Occipital lobe (tissue), 2 donors: ENCODE results near the gene TOPORS. TPM values are rescaled to one million over a fixed set of nuclear protein-coding genes. Genes with fewer than 3 reads are reported as not detected.

ENCODE experiments used
- DNase-seq: peaks from one replicate; lab custom pipeline; 2025; lab: John Stamatoyannopoulos, UW
- total RNA-seq: library from RNA; depleted of rRNA; stranded (reverse); fragments of >200 nt; gene quantifications from one replicate; pipeline ENCODE4 v1.2.3, GENCODE V29; 2014

Gene TOPORS
- total RNA-seq, 1 donor from 2014 or later = 49.9 TPM

- DNase-seq = no peak
Measured at GRCh38 chr9:32503008-32503407, 49.4 kb downstream of the TOPORS start.

DNA sequence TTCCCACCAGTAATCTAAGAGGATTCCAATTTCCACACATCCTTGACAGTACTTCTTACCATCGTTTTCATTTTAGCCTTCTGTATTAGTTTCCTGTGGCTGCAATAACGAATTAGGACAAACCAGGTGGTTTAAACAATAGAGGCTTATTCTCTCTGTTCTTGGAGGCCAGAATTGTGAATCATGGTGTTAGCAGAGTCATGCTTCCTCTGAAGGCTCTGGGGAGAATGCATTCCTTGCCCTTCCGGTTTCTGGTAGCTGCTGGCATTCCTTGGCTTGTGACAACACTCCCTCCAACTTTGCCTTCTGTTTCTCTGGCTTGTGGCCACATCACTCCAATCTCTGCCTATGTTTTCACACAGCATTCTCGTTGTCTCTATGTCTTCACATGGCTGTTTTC is 49.9 kb downstream of the TOPORS start:
- no peak for DNase-seq

DNA sequence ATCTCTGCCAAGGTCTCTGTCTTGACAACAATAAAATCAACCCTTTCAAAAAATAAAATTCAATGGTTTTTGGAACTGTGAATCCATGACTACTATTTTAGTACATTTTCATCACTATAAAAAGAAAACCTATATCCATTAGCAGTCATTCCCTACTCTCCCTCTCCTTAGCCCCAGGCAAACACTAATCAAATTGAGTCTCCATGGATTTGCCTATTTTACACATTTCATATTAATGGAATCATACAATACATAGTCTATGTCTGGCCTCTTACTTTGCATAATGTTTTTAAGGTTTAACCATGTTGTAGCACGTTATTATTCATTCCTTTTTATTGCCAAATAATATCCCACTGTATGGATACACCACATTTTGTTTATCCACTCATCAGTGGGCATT is 50.5 kb downstream of the TOPORS start:
- DNase-seq = no peak

- no peak for DNase-seq
Measured at GRCh38 chr9:32500768-32501167, 51.6 kb downstream of the TOPORS start.

DNA sequence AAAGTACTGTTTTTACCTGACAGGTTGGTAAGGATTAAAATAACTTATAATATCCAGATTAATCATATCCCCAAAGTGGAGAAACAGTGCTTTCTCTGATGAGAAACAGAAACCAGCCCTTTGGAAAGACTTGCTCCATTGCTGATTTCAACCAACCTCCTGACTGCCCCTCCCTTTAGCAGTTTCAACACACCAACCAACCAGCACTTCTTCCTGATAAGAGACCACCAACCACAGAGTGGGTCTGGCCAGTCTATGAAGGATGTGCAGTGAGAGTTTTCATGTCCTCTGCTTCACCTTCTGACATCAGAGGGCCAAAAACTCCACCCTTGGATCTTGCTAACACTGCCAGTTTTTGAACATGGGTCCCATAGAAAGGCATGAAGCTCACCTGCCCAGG is 54.5 kb downstream of the TOPORS start:
- DNase-seq = no peak

- DNase-seq = no peak
Measured at GRCh38 chr9:32490601-32491000, 61.8 kb downstream of the TOPORS start.

Other genes with a start within 250 kb of the TOPORS start
- 17.0 TPM for gene ACO1, start 167.9 kb downstream of the TOPORS start, total RNA-seq
- 10.9 TPM for gene RIGI, start 26.4 kb downstream of the TOPORS start, total RNA-seq
- 4.4 TPM for gene SMIM27, start 259 bp downstream of the TOPORS start, total RNA-seq
- 43.2 TPM for gene NDUFB6, start 20.6 kb upstream of the TOPORS start, total RNA-seq
- 0.78 TPM for gene TAF1L, start 83.1 kb upstream of the TOPORS start, total RNA-seq
- 1.1 TPM for gene TMEM215, start 231.0 kb upstream of the TOPORS start, total RNA-seq